ENCODE results near the gene ATP5F1C.
"Not testable (repeated sequence)": the region's sequence is repeated elsewhere in the genome, so short reads cannot be mapped to it uniquely, and the experiment has no call there.

ATP5F1C gene

GRCh38 chr10:7792541-7792940 is 4.6 kb downstream of the ATP5F1C start:
- DNase-seq: no peak

- DNase-seq: no peak
These were observed 6.5 kb downstream of the ATP5F1C start for GRCh38 chr10:7794251-7795026.

GRCh38 chr10:7795605-7796004 is 7.6 kb downstream of the ATP5F1C start:
- DNase-seq: no peak

GRCh38 chr10:7797582-7797981 is 9.6 kb downstream of the ATP5F1C start:
- no peak for DNase-seq

- DNase-seq: no peak
These were observed 14.6 kb downstream of the ATP5F1C start for GRCh38 chr10:7802606-7803005.

GRCh38 chr10:7804216-7804615 is 16.2 kb downstream of the ATP5F1C start:
- no peak for DNase-seq

- no peak for DNase-seq
These were observed 16.8 kb downstream of the ATP5F1C start for GRCh38 chr10:7804741-7805140.

- no peak for DNase-seq
These were observed 20.8 kb downstream of the ATP5F1C start for GRCh38 chr10:7808686-7809267.

GRCh38 chr10:7810443-7810842 is 22.5 kb downstream of the ATP5F1C start:
- DNase-seq: no peak

- no peak for DNase-seq
These were observed 23.0 kb downstream of the ATP5F1C start for GRCh38 chr10:7811000-7811399.

GRCh38 chr10:7811743-7812142 is 23.8 kb downstream of the ATP5F1C start:
- DNase-seq: not testable (repeated sequence)

- DNase-seq: no peak
These were observed 25.5 kb downstream of the ATP5F1C start for GRCh38 chr10:7813481-7813880.

GRCh38 chr10:7817576-7817975 is 29.6 kb downstream of the ATP5F1C start:
- no peak for DNase-seq

GRCh38 chr10:7817984-7818294 is 30.0 kb downstream of the ATP5F1C start:
- DNase-seq: no peak

GRCh38 chr10:7818295-7819120 is 30.5 kb downstream of the ATP5F1C start, which contains the start of gene TAF3:
TAF3 (plus strand) TSS chr10:7818505; CDS start chr10:7818710, 205 bp downstream.
- peak; percentile 36 to 92 (median 80) for DNase-seq

GRCh38 chr10:7819121-7819460 is 31.1 kb downstream of the ATP5F1C start:
- peak in 41 of 56 donors; percentile 6 to 60 (median 36) for DNase-seq

GRCh38 chr10:7824251-7824650 is 36.3 kb downstream of the ATP5F1C start:
- no peak for DNase-seq

GRCh38 chr10:7826971-7827370 is 39.0 kb downstream of the ATP5F1C start:
- no peak for DNase-seq

GRCh38 chr10:7829289-7829834 is 41.4 kb downstream of the ATP5F1C start:
- DNase-seq: no peak

GRCh38 chr10:7832060-7832459 is 44.1 kb downstream of the ATP5F1C start:
- no peak for DNase-seq

GRCh38 chr10:7833210-7833609 is 45.2 kb downstream of the ATP5F1C start:
- no peak for DNase-seq

- no peak for DNase-seq
These were observed 46.3 kb downstream of the ATP5F1C start for GRCh38 chr10:7834262-7834661.
